ENCODE measurements around the gene MTAP.

Gene MTAP

GRCh38 chr9:21889673-21890072, 87.2 kb downstream of the MTAP start:
- TF ChIP-seq CTCF (IDR thresholded peaks at IDR 0.05; ENCODE audit: low read depth, low read length, missing control alignments): no peak
- no peak overlapping the region for H3K4me3 ChIP-seq (replicated peaks; ENCODE audit: low read depth, low read length)
- DNase-seq (ENCODE audit: extremely low read depth, low read depth): no peak

GRCh38 chr9:21890696-21891095, 88.3 kb downstream of the MTAP start:
- no peak for DNase-seq (ENCODE audit: extremely low read depth, low read depth)

GRCh38 chr9:21901546-21901945, 99.1 kb downstream of the MTAP start:
- no peak for DNase-seq (ENCODE audit: extremely low read depth, low read depth)
- no peak for TF ChIP-seq CTCF (IDR thresholded peaks at IDR 0.05; ENCODE audit: low read depth, low read length, missing control alignments)
- no peak overlapping the region for H3K4me3 ChIP-seq (replicated peaks; ENCODE audit: low read depth, low read length)

More at GRCh38 chr9:21890696-21891095, 88.3 kb downstream of the MTAP start:
- H3K4me3 ChIP-seq (replicated peaks; ENCODE audit: low read depth, low read length): no peak overlapping the region
- TF ChIP-seq CTCF (IDR thresholded peaks at IDR 0.05; ENCODE audit: low read depth, low read length, missing control alignments): no peak

- TF ChIP-seq CTCF (IDR thresholded peaks at IDR 0.05; ENCODE audit: low read depth, low read length, missing control alignments): no peak
- peak; percentile 56 for DNase-seq (ENCODE audit: extremely low read depth, low read depth)
- H3K4me3 ChIP-seq (replicated peaks; ENCODE audit: low read depth, low read length): no peak overlapping the region
Observed at GRCh38 chr9:21902136-21902535, 99.7 kb downstream of the MTAP start.

GRCh38 chr9:21903380-21903965, 101.0 kb downstream of the MTAP start:
- TF ChIP-seq CTCF (IDR thresholded peaks at IDR 0.05; ENCODE audit: low read depth, low read length, missing control alignments): no peak
- no peak for DNase-seq (ENCODE audit: extremely low read depth, low read depth)
- H3K4me3 ChIP-seq (replicated peaks; ENCODE audit: low read depth, low read length): no peak overlapping the region

GRCh38 chr9:21904371-21904770, 101.9 kb downstream of the MTAP start:
- TF ChIP-seq CTCF (IDR thresholded peaks at IDR 0.05; ENCODE audit: low read depth, low read length, missing control alignments): no peak
- DNase-seq (ENCODE audit: extremely low read depth, low read depth): no peak
- no peak overlapping the region for H3K4me3 ChIP-seq (replicated peaks; ENCODE audit: low read depth, low read length)

- TF ChIP-seq CTCF (IDR thresholded peaks at IDR 0.05; ENCODE audit: low read depth, low read length, missing control alignments): peak; percentile 36
- H3K4me3 ChIP-seq (replicated peaks; ENCODE audit: low read depth, low read length): no peak overlapping the region
- DNase-seq (ENCODE audit: extremely low read depth, low read depth): no peak
Observed at GRCh38 chr9:21904776-21905175, 102.3 kb downstream of the MTAP start.
